ENCODE measurements around the gene HORMAD2. TPM values are rescaled to one million over a fixed set of nuclear protein-coding genes. Genes with fewer than 3 reads are reported as not detected.
"Not testable (repeated sequence)": the region's sequence is repeated elsewhere in the genome, so short reads cannot be mapped to it uniquely, and the experiment has no call there.

HORMAD2 gene
- total and polyA plus RNA-seq, 4 donors = 0.02 to 0.46 TPM; not detected in 2

GRCh38 chr22:30057375-30057774 lies 22.9 kb upstream of the HORMAD2 start:
- no peaks in the 10 kb centered on the region for H3K4me1 ChIP-seq (ENCODE audit: control insufficient read depth in 5 of 5, insufficient read depth in 5 of 5, low read length in 5 of 5)
- ATAC-seq (ENCODE audit: insufficient read depth, low FRiP score) (no peak), DNase-seq (no peak)
- 94 to 100% methylated on average over 1 of the region's 1 CpG for WGBS, 2 donors
- H3K4me3 ChIP-seq = no peak overlapping the region
- no peaks in the 10 kb centered on the region for H3K9me3 ChIP-seq (ENCODE audit: control insufficient read depth in 4 of 4, insufficient read depth in 3 of 4, low read length in 3 of 4)
- no peak for TF ChIP-seq CTCF (IDR thresholded peaks at IDR 0.05; ENCODE audit: control extremely low read depth, extremely low read depth)
- H3K9ac ChIP-seq (ENCODE audit: insufficient read depth in 1 of 2, low read length in 2 of 2) = no peak overlapping the region
- H3K27ac ChIP-seq (ENCODE audit: low read depth in 1 of 2, low read length in 1 of 2) = no peak overlapping the region
- H3K36me3 ChIP-seq (ENCODE audit: control insufficient read depth in 4 of 4, insufficient read depth in 4 of 4, low read length in 4 of 4) = no peaks in the 10 kb centered on the region
- H3K27me3 ChIP-seq (ENCODE audit: control insufficient read depth in 3 of 3, insufficient read depth in 3 of 3, low read length in 2 of 3) = no peaks in the 10 kb centered on the region

- not testable (repeated sequence) for DNase-seq
Measured at GRCh38 chr22:30059346-30060020, 20.8 kb upstream of the HORMAD2 start.

GRCh38 chr22:30061094-30061493 lies 19.2 kb upstream of the HORMAD2 start:
- not testable (repeated sequence) for H3K36me3 ChIP-seq (ENCODE audit: control insufficient read depth in 4 of 4, insufficient read depth in 4 of 4, low read length in 4 of 4); DNase-seq; H3K27ac ChIP-seq (ENCODE audit: low read depth in 1 of 2, low read length in 1 of 2); H3K4me1 ChIP-seq (ENCODE audit: control insufficient read depth in 5 of 5, insufficient read depth in 5 of 5, low read length in 5 of 5); H3K27me3 ChIP-seq (ENCODE audit: control insufficient read depth in 3 of 3, insufficient read depth in 3 of 3, low read length in 2 of 3); H3K9ac ChIP-seq (ENCODE audit: insufficient read depth in 1 of 2, low read length in 2 of 2); H3K4me3 ChIP-seq; H3K9me3 ChIP-seq (ENCODE audit: control insufficient read depth in 4 of 4, insufficient read depth in 3 of 4, low read length in 3 of 4); ATAC-seq (ENCODE audit: insufficient read depth, low FRiP score)
- 97 to 98% methylated on average over 6 of the region's 6 CpGs for WGBS, 2 donors

More at GRCh38 chr22:30059346-30060020, 20.8 kb upstream of the HORMAD2 start:
- H3K4me3 ChIP-seq; H3K9me3 ChIP-seq (ENCODE audit: control insufficient read depth in 4 of 4, insufficient read depth in 3 of 4, low read length in 3 of 4); H3K27ac ChIP-seq (ENCODE audit: low read depth in 1 of 2, low read length in 1 of 2); ATAC-seq (ENCODE audit: insufficient read depth, low FRiP score); H3K27me3 ChIP-seq (ENCODE audit: control insufficient read depth in 3 of 3, insufficient read depth in 3 of 3, low read length in 2 of 3); H3K9ac ChIP-seq (ENCODE audit: insufficient read depth in 1 of 2, low read length in 2 of 2); H3K36me3 ChIP-seq (ENCODE audit: control insufficient read depth in 4 of 4, insufficient read depth in 4 of 4, low read length in 4 of 4); H3K4me1 ChIP-seq (ENCODE audit: control insufficient read depth in 5 of 5, insufficient read depth in 5 of 5, low read length in 5 of 5): not testable (repeated sequence)
- 93 to 96% methylated on average over 20 of the region's 22 CpGs for WGBS, 2 donors

GRCh38 chr22:30062259-30062658 lies 18.0 kb upstream of the HORMAD2 start:
- Histone ChIP-seq H3K4me1 (ENCODE audit: control insufficient read depth in 5 of 5, insufficient read depth in 5 of 5, low read length in 5 of 5) (no peaks in the 10 kb centered on the region), H3K27me3 (ENCODE audit: control insufficient read depth in 3 of 3, insufficient read depth in 3 of 3, low read length in 2 of 3) (no peaks in the 10 kb centered on the region), H3K36me3 (ENCODE audit: control insufficient read depth in 4 of 4, insufficient read depth in 4 of 4, low read length in 4 of 4) (no peaks in the 10 kb centered on the region), H3K4me3 (no peak overlapping the region), H3K9ac (ENCODE audit: insufficient read depth in 1 of 2, low read length in 2 of 2) (no peak overlapping the region), H3K9me3 (ENCODE audit: control insufficient read depth in 4 of 4, insufficient read depth in 3 of 4, low read length in 3 of 4) (peaks cover 0 to 3% (median 0%) of the 10 kb centered on the region in 4 donors), H3K27ac (ENCODE audit: low read depth in 1 of 2, low read length in 1 of 2) (no peak overlapping the region)
- DNase-seq (no peak), ATAC-seq (ENCODE audit: insufficient read depth, low FRiP score) (no peak)
- 72 to 81% methylated on average over 3 of the region's 3 CpGs for WGBS, 2 donors
- TF ChIP-seq CTCF (IDR thresholded peaks at IDR 0.05; ENCODE audit: control extremely low read depth, extremely low read depth) = no peak
